DOHH2 (cell line): Measurements from ENCODE around the gene CLEC18C.
"Not testable (repeated sequence)": the region's sequence is repeated elsewhere in the genome, so short reads cannot be mapped to it uniquely, and the experiment has no call there.

Source experiments
- H3F3A ChIP-seq: fragments of 200-600 bp; sonication (generic), shearing (Covaris generic); 2 replicates; pipeline ENCODE4 v1.6.0; 2016; ENCODE audit warnings: antibody characterized with exemption, mild to moderate bottlenecking; ENCODE audit not compliant: control insufficient read depth, insufficient read depth
- H3K27ac ChIP-seq: fragments of 200-600 bp; sonication (generic); 2 replicates; pipeline ENCODE4 v1.5.1; 2014; ENCODE audit warnings: low read depth, mild to moderate bottlenecking, low read length, moderate library complexity
- H3K27me3 ChIP-seq: fragments of 200-600 bp; sonication (generic); 2 replicates; pipeline ENCODE4 v1.6.1; 2014; ENCODE audit warnings: mild to moderate bottlenecking, low read length, mixed read lengths; ENCODE audit not compliant: control insufficient read depth
- H3K36me3 ChIP-seq: fragments of 200-600 bp; sonication (generic); 2 replicates; pipeline ENCODE4 v1.6.1; 2014; ENCODE audit warnings: mild to moderate bottlenecking, low read length, moderate library complexity, mixed read lengths; ENCODE audit not compliant: control insufficient read depth
- H3K4me1 ChIP-seq: fragments of 200-600 bp; sonication (generic); 2 replicates; pipeline ENCODE4 v1.6.1; 2014; ENCODE audit warnings: mild to moderate bottlenecking, low read length, mixed read lengths; ENCODE audit not compliant: control insufficient read depth
- H3K4me2 ChIP-seq: fragments of 200-600 bp; sonication (generic); 2 replicates; pipeline ENCODE4 v1.6.0; 2014; ENCODE audit warnings: mild to moderate bottlenecking, low read length, moderate library complexity
- H3K4me3 ChIP-seq: fragments of 200-600 bp; sonication (generic); 2 replicates; pipeline ENCODE4 v1.5.1; 2014; ENCODE audit warnings: mild to moderate bottlenecking, low read length, mixed read lengths
- H3K79me2 ChIP-seq: fragments of 200-600 bp; sonication (generic); 2 replicates; pipeline ENCODE4 v1.6.1; 2014; ENCODE audit warnings: mild to moderate bottlenecking, low read length, mixed read lengths; ENCODE audit not compliant: control insufficient read depth
- H3K9me2 ChIP-seq: fragments of 200-600 bp; sonication (generic); replicated peaks from 2 replicates; pipeline ENCODE4 v1.6.1; 2014; ENCODE audit warnings: mild to moderate bottlenecking, low read length, mixed read lengths; ENCODE audit not compliant: control insufficient read depth
- H3K9me3 ChIP-seq: fragments of 200-600 bp; sonication (generic); 2 replicates; pipeline ENCODE4 v1.6.1; 2014; ENCODE audit warnings: antibody characterized with exemption, low read length, mixed read lengths; ENCODE audit not compliant: control insufficient read depth, insufficient read depth
- H4K20me1 ChIP-seq: fragments of 200-600 bp; sonication (generic); 2 replicates; pipeline ENCODE4 v1.6.0; 2014; ENCODE audit warnings: low read depth, mild to moderate bottlenecking, antibody characterized with exemption, low read length, moderate library complexity; ENCODE audit not compliant: control insufficient read depth, insufficient read depth
- EZH2phosphoT487 ChIP-seq: fragments of 200-600 bp; sonication (generic); IDR thresholded peaks from 2 replicates; pipeline ENCODE4 v1.6.1; 2017; ENCODE audit warnings: borderline replicate concordance, mild to moderate bottlenecking, antibody characterized with exemption, low read length, moderate library complexity, mixed read lengths
- TF ChIP-seq, protein P1 (sequence below): fragments of 200-600 bp; sonication (generic); IDR thresholded peaks from one replicate; pipeline ENCODE4 v1.5.1; 2014; ENCODE audit warnings: antibody characterized with exemption, mild to moderate bottlenecking, low read depth, low read length; ENCODE audit not compliant: poor library complexity, severe bottlenecking

The CLEC18C gene

DNA sequence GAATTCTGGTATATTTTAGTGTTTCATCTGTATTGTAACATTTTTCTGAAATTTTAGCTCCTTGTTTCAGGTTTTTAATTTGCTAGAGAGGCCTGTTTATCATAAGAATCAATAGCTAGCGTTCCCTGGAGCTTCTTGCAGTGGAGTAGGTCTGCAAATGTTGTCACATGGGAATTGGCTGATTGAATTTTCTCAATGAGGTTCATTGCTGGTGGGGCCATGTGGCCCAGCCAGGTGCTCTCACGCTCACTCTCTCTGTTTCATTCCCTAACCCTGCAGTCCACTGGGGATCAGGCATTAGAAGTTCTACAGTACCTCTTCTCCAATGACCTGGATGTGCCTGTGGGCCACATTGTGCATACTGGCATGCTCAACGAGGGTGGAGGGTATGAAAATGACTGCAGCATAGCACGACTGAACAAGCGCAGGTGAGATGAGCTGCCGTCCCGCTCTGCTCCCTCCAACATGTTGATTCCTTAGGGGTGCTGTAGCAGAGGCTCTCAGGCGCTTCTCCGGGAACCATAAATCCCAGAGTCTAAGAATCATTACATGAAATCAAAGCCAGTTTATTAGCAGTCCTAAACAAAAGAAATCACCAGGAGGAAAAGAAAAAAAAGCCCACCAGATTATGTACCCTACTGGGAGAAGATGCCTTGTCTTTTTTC, 30.2 kb upstream of the CLEC18C start:
- peaks cover 41% of the 10 kb centered on the region for H3K36me3 ChIP-seq
- H3K9me2 ChIP-seq, H3K27ac ChIP-seq, H3K9me3 ChIP-seq, H3K79me2 ChIP-seq, H3K27me3 ChIP-seq, H3K4me3 ChIP-seq, H3F3A ChIP-seq, H3K4me1 ChIP-seq, H3K4me2 ChIP-seq, H4K20me1 ChIP-seq: not testable (repeated sequence)

- H3K36me3 ChIP-seq = peaks cover 53% of the 10 kb centered on the region
- H3K27me3 ChIP-seq, H3K9me2 ChIP-seq, H3K9me3 ChIP-seq, H3K4me3 ChIP-seq, H3K4me1 ChIP-seq, H3K4me2 ChIP-seq, H3F3A ChIP-seq, H3K79me2 ChIP-seq, H4K20me1 ChIP-seq, H3K27ac ChIP-seq: not testable (repeated sequence)
Measured at GRCh38 chr16:70147853-70148252, 25.7 kb upstream of the CLEC18C start.

DNA sequence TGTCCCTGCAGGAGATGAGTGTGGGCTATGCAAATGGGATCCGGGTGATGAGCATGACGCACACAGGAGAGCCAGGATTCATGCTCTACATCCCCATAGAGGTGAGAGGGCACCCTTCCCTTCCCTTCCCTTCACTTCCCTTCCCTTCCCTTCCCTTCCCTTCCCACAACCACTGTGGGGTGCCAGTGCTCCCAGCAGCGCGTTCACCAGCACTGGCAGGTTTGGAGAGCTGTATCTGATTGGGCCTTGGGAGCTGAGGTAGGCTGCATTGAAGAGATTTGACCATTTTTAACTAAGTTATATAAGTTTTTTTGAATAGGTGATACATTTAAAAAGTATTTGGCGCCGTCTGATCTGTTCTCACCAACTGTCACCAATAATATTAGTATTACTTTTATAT, 25.1 kb upstream of the CLEC18C start:
- not testable (repeated sequence) for H3K4me1 ChIP-seq, H3K9me2 ChIP-seq, H3F3A ChIP-seq, H4K20me1 ChIP-seq, H3K9me3 ChIP-seq, H3K4me3 ChIP-seq, H3K27me3 ChIP-seq, H3K4me2 ChIP-seq, H3K79me2 ChIP-seq, H3K27ac ChIP-seq
- H3K36me3 ChIP-seq = peaks cover 53% of the 10 kb centered on the region

GRCh38 chr16:70149296-70149695, 24.3 kb upstream of the CLEC18C start:
- not testable (repeated sequence) for H3K9me2 ChIP-seq, H3K9me3 ChIP-seq, H4K20me1 ChIP-seq, H3K79me2 ChIP-seq, H3K4me1 ChIP-seq, H3K27me3 ChIP-seq, H3K4me3 ChIP-seq, H3K27ac ChIP-seq, H3F3A ChIP-seq, H3K4me2 ChIP-seq
- peaks cover 54% of the 10 kb centered on the region for H3K36me3 ChIP-seq

DNA sequence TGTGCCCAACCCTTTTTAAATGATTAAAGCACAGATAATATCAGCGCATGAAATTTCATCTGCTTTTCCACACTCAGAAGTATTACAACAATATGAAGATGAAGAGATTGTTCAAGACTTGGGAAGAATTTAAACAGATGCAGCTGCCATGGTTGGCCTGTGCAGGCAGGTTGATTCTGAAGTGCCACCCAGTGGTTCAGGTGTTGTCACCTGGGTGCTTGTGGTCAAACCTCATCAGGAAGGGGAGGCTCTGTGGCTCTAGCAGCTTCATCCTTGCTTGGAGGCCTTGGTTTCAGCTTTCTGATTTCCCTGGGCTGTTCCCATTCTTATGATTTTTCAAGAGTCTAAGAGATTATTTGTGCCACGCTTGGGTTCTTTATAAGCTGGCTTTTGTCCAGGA, 22.2 kb upstream of the CLEC18C start:
- Histone ChIP-seq H3K4me3 (no peak overlapping the region), H3K79me2 (no peaks in the 10 kb centered on the region), H3K4me2 (no peak overlapping the region), H4K20me1 (no peaks in the 10 kb centered on the region), H3K9me2 (no peaks in the 10 kb centered on the region), H3K27me3 (no peaks in the 10 kb centered on the region), H3F3A (no peaks in the 10 kb centered on the region), H3K36me3 (peaks cover 66% of the 10 kb centered on the region), H3K4me1 (no peaks in the 10 kb centered on the region), H3K9me3 (no peaks in the 10 kb centered on the region), H3K27ac (no peak overlapping the region)
- TF ChIP-seq, protein P1, sequence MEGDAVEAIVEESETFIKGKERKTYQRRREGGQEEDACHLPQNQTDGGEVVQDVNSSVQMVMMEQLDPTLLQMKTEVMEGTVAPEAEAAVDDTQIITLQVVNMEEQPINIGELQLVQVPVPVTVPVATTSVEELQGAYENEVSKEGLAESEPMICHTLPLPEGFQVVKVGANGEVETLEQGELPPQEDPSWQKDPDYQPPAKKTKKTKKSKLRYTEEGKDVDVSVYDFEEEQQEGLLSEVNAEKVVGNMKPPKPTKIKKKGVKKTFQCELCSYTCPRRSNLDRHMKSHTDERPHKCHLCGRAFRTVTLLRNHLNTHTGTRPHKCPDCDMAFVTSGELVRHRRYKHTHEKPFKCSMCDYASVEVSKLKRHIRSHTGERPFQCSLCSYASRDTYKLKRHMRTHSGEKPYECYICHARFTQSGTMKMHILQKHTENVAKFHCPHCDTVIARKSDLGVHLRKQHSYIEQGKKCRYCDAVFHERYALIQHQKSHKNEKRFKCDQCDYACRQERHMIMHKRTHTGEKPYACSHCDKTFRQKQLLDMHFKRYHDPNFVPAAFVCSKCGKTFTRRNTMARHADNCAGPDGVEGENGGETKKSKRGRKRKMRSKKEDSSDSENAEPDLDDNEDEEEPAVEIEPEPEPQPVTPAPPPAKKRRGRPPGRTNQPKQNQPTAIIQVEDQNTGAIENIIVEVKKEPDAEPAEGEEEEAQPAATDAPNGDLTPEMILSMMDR = no peak
- no peak for TF ChIP-seq EZH2phosphoT487
